ENCODE data around the gene IRF2BPL. TPM values are rescaled to one million over a fixed set of nuclear protein-coding genes. Genes with fewer than 3 reads are reported as not detected.

IRF2BPL gene
- total and polyA plus RNA-seq, 2 of the 8 experiments (the other 6 are each of a cell fraction or from before 2014, with no cell fraction given) = 18.8 to 57.0 TPM

DNA sequence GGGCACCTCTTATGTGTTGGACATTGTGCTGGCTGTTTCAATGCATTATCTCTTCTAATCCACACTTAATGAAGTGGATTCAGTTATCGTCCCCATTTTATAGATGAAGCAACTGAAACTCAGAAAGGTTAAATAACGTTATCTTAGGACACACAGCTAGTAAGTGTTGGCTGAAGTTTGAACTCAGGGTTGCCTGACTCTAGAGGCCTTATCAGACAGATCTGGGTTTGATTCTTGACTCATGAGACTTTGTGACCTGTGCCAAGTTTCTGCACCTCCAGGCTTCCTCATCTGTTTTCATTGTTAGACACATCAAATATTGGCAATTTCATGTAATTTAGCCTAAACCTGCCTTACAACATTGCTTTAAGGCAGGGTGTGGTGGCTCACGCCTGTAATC is 18.2 kb upstream of the IRF2BPL start (continued):
- TF ChIP-seq CTBP2 (IDR thresholded peaks at IDR 0.05; ENCODE audit: borderline replicate concordance, insufficient read depth, insufficient read length, low read length) = no peak
- no peak for TF ChIP-seq SP4 (IDR thresholded peaks at IDR 0.05; ENCODE audit: low read length)
- no peak for TF ChIP-seq SP2 (IDR thresholded peaks at IDR 0.05; ENCODE audit: low read length)
- no peak for TF ChIP-seq TEAD4 (IDR thresholded peaks at IDR 0.05; ENCODE audit: low read depth, low read length)
